Activated CD8-positive, alpha-beta memory T cell treated with anti-CD3 and anti-CD28 coated beads, Interleukin-2, amount 50 U/mL, for 24 hours (primary cell): ENCODE results near the gene BLOC1S5.

Experiments used
- DNase-seq: peaks from one replicate; pipeline ENCODE4 v3.0.0-alpha.2; 2020; ENCODE audit errors: extremely low read depth

Gene BLOC1S5

GRCh38 chr6:8063761-8064637, at the start of gene BLOC1S5:
Gene BLOC1S5, minus strand, starts transcription at chr6:8064389. Its CDS starts 13 bp downstream, at chr6:8064376.
- peak; percentile 95 for DNase-seq

GRCh38 chr6:8113131-8113654, 49.0 kb upstream of the BLOC1S5 start:
- DNase-seq = no peak

- no peak for DNase-seq
Observed at GRCh38 chr6:8110725-8111124, 46.5 kb upstream of the BLOC1S5 start.

- no peak for DNase-seq
Observed at GRCh38 chr6:8110117-8110721, 46.0 kb upstream of the BLOC1S5 start.

- DNase-seq = no peak
Observed at GRCh38 chr6:8108759-8109539, 44.8 kb upstream of the BLOC1S5 start.

GRCh38 chr6:8108031-8108660, 44.0 kb upstream of the BLOC1S5 start:
- no peak for DNase-seq

- no peak for DNase-seq
Observed at GRCh38 chr6:8105791-8106190, 41.6 kb upstream of the BLOC1S5 start.

GRCh38 chr6:8103726-8104125, 39.5 kb upstream of the BLOC1S5 start:
- no peak for DNase-seq

- peak; percentile 97 for DNase-seq
Observed at GRCh38 chr6:8102122-8102958, 38.2 kb upstream of the BLOC1S5 start, which contains the start of gene EEF1E1. Gene EEF1E1, minus strand, starts transcription at chr6:8102548. Its CDS starts 27 bp downstream, at chr6:8102521.

- DNase-seq = no peak
Observed at GRCh38 chr6:8100159-8100854, 36.1 kb upstream of the BLOC1S5 start.

GRCh38 chr6:8090650-8091049, 26.5 kb upstream of the BLOC1S5 start:
- DNase-seq = no peak

GRCh38 chr6:8088886-8089285, 24.7 kb upstream of the BLOC1S5 start:
- no peak for DNase-seq

GRCh38 chr6:8087870-8088754, 23.9 kb upstream of the BLOC1S5 start:
- DNase-seq = no peak

- no peak for DNase-seq
Observed at GRCh38 chr6:8086755-8087306, 22.6 kb upstream of the BLOC1S5 start.

GRCh38 chr6:8085053-8085511, 20.9 kb upstream of the BLOC1S5 start:
- no peak for DNase-seq

- no peak for DNase-seq
Observed at GRCh38 chr6:8084586-8084985, 20.4 kb upstream of the BLOC1S5 start.

- no peak for DNase-seq
Observed at GRCh38 chr6:8082954-8083858, 19.0 kb upstream of the BLOC1S5 start.

- DNase-seq = no peak
Observed at GRCh38 chr6:8082572-8082953, 18.4 kb upstream of the BLOC1S5 start.
